KBM-7 (cell line): ENCODE results near the gene ZNF534.
"Not testable (repeated sequence)": the region's sequence is repeated elsewhere in the genome, so short reads cannot be mapped to it uniquely, and the experiment has no call there.

Source experiments
- DNase-seq: peaks from one replicate; pipeline ENCODE4 v3.0.0-alpha.2; 2015
- in situ Hi-C: fragments of 300-500 bp; cut with MboI; formaldehyde crosslinking; loops from 2 replicates; pipeline ENCODE4 v1.14.3; 2020; ENCODE audit warnings: low sequenced_read_pairs, low pct_unique_long_range_greater_than_20kb, mixed read lengths

Gene ZNF534

DNA sequence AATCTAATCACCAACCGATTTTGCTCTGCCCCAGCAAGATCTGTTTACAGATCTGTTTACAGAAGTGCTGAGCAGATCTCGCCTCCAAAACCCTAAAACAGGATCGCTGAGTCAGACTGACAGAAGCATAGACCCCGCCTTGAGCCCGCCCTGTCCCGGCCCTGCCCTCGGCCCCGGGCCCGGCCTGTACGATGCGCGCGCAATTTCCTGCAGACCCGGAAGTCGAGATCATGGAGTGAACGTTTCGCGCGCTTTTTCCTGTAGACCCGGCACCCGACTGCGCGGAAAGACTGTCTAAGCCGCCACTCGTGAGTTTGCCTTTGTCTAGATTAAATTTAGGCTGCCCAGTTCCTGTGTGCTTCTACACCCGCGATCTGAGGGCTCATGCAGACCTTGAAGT lies at the start of gene ZNF534:
ZNF534 (plus strand) TSS at position 212 of the 400 bp plus-strand sequence. CDS start 2,327 bp downstream, outside the sequence.
- no peak for DNase-seq
- in situ Hi-C loops = no loop called here

DNA sequence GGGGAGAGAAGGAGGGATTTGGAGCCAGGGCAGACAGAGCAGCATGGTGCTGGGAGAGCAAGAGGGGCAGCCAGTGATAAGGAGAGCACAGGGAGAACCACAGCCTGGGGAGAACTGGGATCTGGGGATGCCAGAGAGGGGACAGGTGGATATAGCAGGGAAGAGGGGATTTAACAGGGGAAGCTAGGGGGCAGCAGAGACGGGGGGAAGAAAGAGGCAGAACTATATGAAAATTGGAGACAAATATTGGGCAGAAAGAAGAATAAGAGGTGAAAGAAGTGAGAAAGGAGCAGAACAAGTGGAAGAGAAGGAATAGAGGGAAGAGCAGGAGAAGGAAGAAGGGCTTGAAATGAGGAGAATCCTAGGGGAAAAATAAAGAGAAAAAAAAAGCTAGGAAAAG lies 37.8 kb upstream of the ZNF534 start:
- in situ Hi-C loops = no loop called here
- DNase-seq = peak; percentile 5

DNA sequence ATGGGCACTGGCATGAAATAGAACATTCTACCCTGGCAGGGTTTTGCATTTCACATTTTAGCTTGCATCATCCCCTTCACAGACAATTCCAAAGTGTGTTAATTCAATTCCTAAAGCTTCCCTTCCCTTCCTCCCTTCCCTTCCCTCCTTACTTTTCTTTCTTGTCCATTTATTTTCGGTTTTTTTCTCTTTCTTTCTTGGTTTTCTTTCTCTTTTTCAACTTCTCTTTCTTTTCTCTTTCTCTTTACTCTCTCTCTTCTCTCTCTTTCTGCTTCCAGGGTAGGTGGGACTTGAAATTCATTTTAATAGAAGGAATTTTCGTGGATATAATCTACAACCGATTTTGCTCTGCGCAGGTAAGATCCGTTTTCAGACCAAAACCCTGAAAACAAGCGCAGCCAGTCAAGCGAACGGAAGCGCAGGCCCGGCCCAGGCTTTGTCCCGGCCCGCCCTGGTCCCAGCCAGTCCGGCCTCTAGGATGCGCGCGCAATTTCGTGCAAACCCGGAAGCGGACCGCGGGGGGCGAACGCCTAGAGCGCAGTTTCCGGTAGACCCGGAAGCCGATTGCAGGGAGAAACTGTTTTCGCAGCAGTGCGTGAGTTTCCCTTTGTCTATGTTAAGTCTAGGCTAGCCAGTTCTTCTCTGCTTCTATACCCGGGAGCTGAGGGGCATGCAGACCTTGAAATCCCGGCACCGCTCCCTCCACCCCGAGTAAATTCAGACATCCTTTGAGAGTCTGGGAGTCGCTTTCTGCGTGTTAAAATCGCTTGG lies 31.5 kb upstream of the ZNF534 start, which contains the start of gene ZNF528:
ZNF528 (plus strand) TSS at position 540 of the 771 bp plus-strand sequence. CDS start 4,165 bp downstream, outside the sequence.
- DNase-seq = no peak
- in situ Hi-C loops = no loop called here

DNA sequence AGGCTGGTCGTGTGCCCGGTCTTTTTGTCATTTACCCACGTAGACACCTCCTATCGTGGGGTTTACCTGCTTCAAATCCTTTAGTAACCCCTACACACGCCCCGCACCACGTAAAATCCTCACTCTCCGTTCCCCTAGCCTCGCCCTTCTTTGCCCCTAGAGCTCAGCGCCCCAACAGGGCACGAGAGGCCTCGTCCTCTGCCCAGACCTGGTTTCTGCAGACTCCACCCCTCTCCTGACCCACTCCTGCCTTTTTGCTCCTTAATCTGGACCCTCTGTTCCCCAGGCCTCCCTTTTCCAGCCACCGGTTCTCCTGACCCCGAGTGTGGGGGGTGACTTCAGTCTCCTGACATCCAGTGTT lies 30.9 kb upstream of the ZNF534 start:
- DNase-seq = no peak
- in situ Hi-C loops = no loop called here

DNA sequence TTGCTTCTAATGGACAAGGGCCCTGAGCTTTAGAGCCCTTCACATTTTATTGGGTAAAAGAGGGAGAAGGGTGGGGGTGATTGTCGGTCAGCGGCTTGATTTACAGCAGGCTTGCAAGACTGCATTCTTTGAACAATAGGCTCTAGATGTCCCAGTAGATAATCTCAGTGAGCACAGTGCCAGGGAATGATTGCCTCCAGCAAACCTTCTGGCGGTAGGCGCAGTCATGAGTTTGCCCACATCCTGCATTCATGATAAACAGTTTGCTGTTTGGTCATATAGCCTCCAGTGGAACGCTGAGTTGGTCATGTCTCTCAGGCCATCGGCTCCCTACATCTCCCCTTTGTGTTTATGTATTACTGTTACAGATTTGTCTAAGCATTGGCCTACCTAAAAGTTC lies 18.7 kb upstream of the ZNF534 start:
- DNase-seq = no peak
- in situ Hi-C loops = no loop called here

DNA sequence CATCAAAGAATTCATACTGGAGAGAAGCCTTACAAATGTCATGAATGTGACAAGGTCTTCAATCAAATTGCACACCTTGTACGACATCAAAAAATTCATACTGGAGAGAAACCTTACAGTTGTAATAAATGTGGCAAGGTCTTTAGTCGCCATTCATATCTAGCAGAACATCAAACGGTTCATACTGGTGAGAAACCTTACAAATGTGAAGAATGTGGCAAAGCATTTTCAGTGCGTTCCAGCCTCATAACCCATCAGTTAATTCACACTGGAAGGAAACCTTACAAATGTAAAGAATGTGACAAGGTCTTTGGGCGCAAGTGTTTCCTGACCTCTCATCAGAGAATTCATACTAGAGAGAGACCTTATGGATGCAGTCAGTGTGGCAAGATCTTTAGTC lies 13.2 kb upstream of the ZNF534 start:
- no peak for DNase-seq

DNA sequence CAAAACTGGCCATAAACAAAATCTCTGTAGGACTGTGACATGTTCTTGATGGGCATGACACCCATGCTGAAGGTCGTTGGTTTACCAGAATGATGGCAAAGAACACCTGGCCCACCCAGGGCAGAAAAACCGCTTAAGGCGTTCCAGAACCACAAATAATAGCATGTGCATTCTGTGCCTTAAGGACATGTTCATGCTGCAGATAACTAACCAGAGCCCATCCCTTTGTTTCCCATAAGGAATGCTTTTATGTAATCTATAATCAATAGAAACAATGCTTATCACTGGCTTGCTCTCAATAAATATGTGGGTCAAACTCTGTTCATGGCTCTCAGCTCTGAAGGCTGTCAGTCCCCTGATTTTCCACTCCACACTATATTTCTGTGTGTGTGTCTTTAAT lies 13.2 kb downstream of the ZNF534 start:
- DNase-seq = no peak
- in situ Hi-C loops = no loop called here

More for the DNA sequence above, 13.2 kb upstream of the ZNF534 start:
- in situ Hi-C loops = no loop called here

DNA sequence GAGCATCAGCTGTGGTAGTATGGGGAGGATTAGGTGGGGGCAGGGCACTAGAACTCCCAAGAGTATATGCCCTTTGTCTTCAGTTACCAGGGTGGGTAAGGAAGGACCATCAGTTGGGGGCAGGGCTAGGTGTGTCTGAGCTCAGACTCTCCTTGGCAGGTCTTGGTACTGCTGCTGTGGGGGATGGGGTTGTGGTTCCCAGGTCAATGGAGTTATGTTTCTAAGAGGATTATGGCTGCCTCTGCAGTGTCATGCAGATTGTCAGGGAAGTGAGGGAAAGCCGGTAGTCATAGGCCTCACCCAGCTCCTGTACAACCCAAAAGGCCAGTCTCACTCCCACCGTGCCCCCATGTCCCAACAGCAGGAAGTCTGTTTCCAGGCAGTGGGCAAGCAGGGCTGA lies 15.6 kb downstream of the ZNF534 start:
- in situ Hi-C loops = no loop called here
- no peak for DNase-seq

DNA sequence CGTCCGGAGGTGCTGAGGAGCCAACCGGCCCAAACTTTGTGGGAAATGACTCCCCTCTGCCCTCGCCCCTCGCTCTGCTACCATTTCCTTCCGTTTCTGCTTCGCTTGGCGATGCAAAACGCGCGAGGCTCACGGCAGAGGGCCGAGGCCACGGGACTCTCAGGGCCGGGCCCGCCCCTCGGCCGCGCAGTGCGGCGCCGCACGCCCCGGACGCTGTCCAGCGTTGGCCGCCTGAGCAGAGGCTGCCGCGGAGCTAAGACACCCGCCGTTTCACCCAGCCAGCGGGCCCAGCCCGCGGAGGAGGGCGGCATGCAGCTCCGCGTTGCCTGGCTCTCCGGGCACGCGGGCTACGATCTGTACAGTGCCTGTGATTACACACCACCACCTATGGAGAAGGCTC lies 22.3 kb downstream of the ZNF534 start:
- DNase-seq = no peak
- in situ Hi-C loops = no loop called here

DNA sequence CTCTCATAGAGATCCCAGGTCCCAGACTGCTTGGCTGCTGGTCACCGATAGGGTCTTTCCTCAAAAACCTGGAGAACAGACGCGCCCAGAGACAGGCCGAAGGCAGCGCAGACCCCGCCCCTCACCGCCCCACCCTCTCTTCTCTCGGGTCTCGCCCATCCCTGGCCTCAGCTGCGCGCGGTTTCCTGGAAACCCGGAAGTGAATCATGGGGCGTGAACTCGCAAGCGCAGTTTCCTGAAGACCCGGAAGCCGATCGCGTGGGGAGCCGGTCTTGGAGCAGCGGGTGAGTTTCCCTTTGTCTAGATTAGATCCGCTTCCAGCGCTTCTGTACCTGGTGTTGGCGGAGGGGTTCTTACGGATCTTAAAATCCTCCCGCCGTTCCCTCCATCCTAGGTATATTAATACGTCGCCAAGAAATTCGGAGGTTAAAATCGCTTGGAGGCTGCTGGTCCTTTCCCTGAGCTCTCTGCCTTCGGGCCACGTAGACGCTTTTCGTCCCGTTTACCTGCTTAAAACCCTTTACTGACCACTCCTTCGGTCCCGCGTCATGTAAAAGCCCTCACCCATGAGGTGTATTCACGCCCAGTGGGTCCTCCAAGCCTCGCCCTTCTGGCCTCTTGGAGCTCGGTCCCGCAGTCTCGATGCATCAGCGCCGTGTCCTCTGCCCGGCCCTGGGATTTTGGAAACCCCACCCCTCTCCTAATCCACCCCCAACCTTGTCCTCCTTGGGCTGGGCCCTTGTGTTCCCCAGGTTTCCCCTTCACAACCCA lies 24.6 kb downstream of the ZNF534 start, which contains the start of gene ZNF578:
ZNF578 (plus strand) TSS at position 230 of the 771 bp plus-strand sequence. CDS start 48,293 bp downstream, outside the sequence.
- no peak for DNase-seq
- in situ Hi-C loops = no loop called here

DNA sequence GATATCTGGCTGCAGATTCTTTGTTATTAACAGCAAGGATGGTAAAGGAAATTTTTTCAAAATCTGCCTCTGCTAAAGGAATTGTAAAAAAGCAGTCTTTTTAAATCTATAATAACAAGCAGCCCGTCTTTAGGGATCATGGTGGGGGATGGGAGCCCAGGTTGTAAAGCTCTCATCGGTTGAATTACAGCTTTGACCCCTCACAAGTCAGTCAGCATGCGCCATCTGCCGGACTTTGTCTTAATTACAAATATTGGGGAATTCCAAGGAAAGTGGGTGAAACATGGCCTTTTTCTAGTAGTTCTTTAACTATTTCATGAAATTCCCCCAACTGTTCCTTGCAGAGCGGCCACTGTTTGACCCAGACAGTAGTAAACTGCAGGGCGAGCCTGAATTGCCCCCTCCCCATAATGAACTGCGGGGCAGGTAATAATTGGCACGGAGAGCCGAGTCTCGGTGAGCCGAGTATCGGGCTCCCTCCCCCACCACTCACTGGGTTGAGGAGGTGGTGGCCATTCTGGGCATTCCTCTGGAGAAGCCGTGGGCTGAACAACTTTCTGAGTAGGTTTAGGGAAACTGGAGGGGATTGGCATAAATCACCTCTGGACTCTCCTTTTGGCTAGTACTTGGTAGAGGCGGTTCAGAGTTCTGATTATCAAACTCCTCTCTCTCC lies 36.0 kb downstream of the ZNF534 start:
- no peak for DNase-seq
- in situ Hi-C loops = no loop called here

DNA sequence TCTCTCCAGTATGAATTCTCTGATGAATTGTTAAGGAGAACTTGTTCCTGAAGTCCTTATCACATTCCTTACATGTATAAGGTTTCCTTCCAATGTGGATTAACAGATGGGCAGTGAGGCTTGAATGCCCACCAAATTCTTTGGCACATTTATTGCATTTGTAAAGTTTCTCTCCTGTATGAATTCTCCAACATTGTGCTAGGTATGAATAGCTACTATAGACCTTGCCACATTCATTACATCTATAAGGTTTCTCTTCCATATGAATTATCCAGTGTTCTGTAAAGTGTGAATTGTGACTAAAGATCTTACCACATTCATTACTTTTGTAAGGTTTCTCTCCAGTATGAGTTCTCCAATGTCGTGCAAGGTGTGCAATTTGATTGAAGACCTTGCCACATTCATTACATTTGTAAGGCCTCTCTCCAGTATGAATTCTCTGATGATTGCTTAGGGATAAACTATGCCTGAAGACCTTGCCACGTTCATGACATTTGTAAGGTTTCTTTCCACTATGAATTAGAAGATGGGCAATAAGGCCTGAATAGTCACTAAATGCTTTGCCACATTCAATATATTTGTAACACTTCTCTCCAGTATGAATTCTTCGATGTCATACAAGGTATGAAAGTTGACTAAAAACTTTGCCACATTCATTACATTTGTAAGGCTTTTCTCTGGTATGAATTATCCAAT lies 44.9 kb downstream of the ZNF534 start:
- peak; percentile 11 for DNase-seq
- in situ Hi-C loops = no loop called here

DNA sequence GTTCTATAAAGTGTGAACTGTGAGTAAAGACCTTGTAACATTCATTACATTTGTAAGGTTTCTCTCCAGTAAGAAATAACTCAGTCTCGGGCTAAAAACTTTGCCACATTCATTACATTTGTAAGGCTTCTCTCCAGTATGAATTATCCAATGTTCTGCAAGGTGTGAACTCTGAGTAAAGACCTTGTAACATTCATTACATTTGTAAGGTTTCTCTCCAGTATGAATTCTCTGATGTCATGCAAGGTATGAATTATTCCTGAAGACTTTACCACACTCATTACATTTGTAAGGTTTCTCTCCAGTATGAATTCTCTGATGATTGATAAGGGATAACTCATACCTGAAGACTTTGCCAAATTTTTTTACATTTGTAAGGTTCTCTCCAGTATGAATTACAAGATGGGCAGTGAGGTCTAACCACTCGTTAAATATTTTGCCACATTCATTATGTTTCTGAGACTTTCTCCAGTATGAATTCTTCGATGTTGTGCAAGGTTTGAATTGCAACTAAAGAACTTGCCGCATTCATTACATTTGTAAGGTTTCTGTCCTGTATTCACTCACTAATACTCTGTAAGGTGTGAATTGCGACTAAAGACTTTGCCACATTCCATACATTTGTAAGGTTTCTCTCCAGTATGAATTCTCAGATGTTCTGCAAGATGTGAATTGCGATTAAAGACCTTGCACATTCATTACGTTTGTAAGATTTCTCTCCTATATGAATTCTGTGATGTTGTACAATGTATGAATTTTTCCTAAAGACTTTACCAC lies 45.6 kb downstream of the ZNF534 start:
- DNase-seq = no peak
- in situ Hi-C loops = no loop called here

DNA sequence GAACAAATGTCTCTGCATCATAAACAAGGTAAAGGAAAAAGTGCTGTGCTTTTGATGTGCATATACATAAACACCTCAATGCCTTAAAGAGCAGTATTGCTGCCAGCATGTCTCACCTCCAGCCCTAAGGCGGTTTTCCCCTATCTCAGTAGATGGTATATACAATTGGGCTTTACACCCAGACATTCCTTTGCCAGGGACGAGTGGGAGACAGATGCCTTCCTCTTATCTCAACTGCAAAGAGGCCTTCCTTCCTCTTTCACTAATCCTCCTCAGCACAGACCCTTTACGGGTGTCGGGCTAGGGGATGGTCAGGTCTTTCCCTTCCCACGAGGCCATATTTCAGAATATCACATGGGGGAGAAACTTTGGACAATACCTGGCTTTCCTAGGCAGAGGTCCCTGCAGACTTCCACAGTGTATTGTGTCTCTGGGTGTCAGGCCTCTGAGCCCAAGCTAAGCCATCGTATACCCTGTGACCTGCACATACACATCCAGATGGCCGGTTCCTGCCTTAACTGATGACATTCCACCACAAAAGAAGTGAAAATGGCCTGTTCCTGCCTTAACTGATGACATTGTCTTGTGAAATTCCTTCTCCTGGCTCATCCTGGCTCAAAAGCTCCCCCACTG lies 55.3 kb downstream of the ZNF534 start:
- in situ Hi-C loops, DNase-seq: not testable (repeated sequence)

DNA sequence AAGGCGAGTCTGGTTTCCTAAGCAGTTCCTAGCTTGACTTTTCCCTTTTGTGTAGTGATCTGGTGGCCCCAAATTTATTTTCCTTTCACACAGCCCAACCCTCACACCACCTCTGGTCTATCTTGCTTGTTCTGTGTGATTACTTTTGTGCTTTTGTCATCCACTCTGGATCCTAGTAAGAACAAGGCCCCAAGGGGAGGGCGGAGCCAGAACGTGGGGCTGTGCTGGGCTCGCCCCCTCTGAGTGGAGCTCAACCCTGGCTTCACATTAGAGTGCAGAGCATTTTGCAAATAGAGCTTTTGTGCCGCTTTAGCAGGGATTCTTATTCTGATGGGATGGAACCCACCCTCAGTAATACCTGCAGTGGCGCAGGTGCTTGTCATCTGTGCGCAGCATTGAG lies 56.1 kb downstream of the ZNF534 start:
- DNase-seq, in situ Hi-C loops: not testable (repeated sequence)

DNA sequence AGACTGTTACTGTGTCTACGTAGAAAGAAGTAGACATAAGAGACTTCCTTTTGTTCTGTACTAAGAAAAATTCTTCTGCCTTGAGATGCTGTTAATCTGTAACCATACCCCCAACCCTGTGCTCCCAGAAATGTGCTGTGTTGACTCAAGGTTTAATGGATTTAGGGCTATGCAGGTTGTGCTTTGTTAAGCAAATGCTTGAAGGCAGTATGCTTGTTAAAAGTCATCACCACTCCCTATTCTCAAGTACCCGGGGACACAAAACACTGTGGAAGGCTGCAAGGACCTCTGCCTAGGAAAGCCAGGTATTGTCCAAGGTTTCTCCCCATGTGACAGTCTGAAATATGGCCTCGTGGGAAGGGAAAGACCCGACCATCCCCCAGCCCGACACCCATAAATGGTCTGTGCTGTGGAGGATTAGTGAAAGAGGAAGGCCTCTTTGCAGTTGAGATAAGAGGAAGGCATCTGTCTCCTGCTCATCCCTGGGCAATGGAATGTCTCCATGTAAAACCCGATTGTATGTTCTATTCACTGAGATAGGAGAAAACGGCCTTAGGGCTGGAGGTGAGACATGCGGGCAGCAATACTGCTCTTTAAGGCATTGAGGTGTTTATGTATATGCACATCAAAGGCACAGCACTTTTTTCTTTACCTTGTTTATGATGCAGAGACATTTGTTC lies 56.8 kb downstream of the ZNF534 start:
- in situ Hi-C loops, DNase-seq: not testable (repeated sequence)

DNA sequence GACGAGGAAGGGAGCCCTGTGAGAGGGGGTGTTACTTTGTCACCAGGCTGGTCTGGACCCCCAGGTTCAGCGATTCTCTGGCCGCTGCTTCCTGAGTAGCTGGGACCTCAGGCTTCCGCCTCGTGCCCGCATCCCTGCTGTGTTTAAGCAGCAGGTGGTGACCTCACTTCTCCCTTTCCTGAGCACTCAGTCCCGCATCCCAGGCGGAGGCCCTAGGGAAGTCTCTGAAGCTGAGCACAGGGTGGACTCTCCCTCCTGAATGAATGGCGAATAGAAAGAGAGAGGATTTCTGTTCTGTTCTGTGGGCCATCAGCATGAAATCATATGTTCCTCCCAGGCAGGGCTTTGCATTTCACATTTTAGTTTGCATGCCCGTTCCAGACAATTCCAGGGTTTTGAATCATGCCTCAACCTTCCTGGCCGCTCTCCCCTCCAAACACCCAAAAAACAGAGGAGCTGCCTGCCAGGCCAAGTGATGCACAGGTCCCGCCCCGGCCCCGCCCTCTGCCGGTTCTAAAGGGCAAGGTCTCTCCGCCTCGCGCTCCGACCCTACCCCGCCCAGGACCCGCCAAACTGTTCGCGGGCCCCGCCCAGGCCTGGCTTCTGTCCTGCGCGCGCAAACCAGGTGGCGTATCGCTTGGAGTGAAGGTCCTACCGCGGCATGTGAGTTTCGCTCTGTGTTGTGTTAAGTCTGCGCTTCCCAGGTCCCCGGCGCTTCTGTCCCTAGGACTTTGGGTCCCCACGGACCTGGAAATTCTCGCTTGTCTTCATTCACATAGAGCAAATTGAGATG lies 63.4 kb downstream of the ZNF534 start:
- in situ Hi-C loops = no loop called here
- DNase-seq = no peak
